Mononuclear cell (primary cell): ENCODE results near the gene ATXN10. TPM values are rescaled to one million over a fixed set of nuclear protein-coding genes. Genes with fewer than 3 reads are reported as not detected.

Experiments
- H3K27me3 ChIP-seq: 2 replicates; pipeline ENCODE4 v1.6.0; 2011; ENCODE audit warnings: low read length, control low read depth; ENCODE audit not compliant: insufficient read depth
- H3K4me1 ChIP-seq: 2 replicates; pipeline ENCODE4 v1.5.1; 2011; ENCODE audit warnings: mild to moderate bottlenecking, low read length, control low read depth; ENCODE audit not compliant: insufficient read depth
- H3K4me3 ChIP-seq: 2 replicates; pipeline ENCODE4 v1.5.1; 2011; ENCODE audit warnings: mild to moderate bottlenecking, low read length, moderate library complexity
- H3K9me3 ChIP-seq: 2 replicates; pipeline ENCODE4 v1.5.1; 2011; ENCODE audit warnings: low read depth, mild to moderate bottlenecking, control low read depth, low read length
- total RNA-seq: library from RNA; depleted of rRNA; stranded (reverse); fragments of >200 nt; gene quantifications from one replicate; pipeline ENCODE4 v1.2.3, GENCODE V29; 2012

ATXN10 gene
- total RNA-seq, 1 donor = 67.5 TPM

GRCh38 chr22:45871721-45872120 lies 200.1 kb downstream of the ATXN10 start:
- peaks cover 26% of the 10 kb centered on the region for H3K27me3 ChIP-seq
- no peaks in the 10 kb centered on the region for H3K4me1 ChIP-seq
- no peak overlapping the region for H3K4me3 ChIP-seq
- H3K9me3 ChIP-seq = no peaks in the 10 kb centered on the region

DNA sequence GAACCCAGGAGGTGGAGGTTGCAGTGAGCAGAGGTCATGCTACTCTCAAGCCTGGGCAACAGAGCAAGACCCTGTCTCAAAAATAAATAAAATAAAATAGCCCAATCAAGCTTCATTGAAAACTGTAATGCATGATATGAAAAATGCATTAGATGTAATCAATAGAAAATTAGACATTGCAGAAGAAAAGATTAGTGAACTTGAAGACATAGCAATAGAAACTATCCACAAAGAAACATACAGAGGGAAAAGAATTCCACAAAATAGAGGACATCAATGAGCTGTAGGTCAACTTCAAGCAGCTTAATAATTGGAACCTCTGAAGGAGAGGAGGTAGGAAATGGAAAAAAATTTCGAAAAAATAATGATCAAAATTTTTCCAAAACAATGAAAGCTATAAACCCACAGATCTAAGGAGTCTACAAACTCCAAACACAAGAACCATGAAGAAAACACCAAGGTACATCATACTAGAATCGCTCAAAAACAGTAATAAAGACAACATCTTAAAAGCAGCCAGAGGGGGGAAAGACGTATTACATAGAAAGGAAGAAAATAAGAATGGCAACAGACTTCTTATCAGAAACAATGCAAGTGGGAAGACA lies 201.1 kb downstream of the ATXN10 start:
- Histone ChIP-seq H3K4me1 (no peaks in the 10 kb centered on the region), H3K9me3 (no peaks in the 10 kb centered on the region), H3K27me3 (peaks cover 26% of the 10 kb centered on the region), H3K4me3 (no peak overlapping the region)

- Histone ChIP-seq H3K4me3 (no peak overlapping the region), H3K9me3 (no peaks in the 10 kb centered on the region), H3K27me3 (peaks cover 22% of the 10 kb centered on the region), H3K4me1 (no peaks in the 10 kb centered on the region)
Measured at GRCh38 chr22:45876136-45877035, 204.8 kb downstream of the ATXN10 start.

GRCh38 chr22:45877036-45877380 lies 205.4 kb downstream of the ATXN10 start:
- no peaks in the 10 kb centered on the region for H3K4me1 ChIP-seq
- H3K4me3 ChIP-seq = no peak overlapping the region
- H3K9me3 ChIP-seq = no peaks in the 10 kb centered on the region
- H3K27me3 ChIP-seq = peaks cover 24% of the 10 kb centered on the region

DNA sequence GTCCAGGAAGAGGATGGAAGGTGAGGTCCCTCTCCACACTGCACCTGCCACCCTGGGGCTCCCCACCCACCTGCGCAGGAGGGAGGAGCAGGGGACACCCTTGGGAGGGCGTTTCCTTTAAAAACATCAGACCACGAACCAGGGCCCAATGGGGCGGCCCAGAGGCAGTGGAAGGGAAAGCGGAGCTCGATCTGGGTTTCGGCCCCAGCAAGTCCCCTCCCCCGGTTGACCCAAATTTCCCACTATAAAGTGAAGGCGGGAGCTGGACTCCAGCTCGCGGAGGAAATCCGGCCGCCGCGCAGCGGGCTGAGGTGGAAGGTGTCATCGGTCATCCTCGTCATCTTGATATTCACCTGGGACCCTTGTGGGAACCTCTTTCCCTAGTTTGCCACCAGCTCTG lies 206.0 kb downstream of the ATXN10 start:
- no peak overlapping the region for H3K4me3 ChIP-seq
- no peaks in the 10 kb centered on the region for H3K9me3 ChIP-seq
- no peaks in the 10 kb centered on the region for H3K4me1 ChIP-seq
- H3K27me3 ChIP-seq = peaks cover 21% of the 10 kb centered on the region

DNA sequence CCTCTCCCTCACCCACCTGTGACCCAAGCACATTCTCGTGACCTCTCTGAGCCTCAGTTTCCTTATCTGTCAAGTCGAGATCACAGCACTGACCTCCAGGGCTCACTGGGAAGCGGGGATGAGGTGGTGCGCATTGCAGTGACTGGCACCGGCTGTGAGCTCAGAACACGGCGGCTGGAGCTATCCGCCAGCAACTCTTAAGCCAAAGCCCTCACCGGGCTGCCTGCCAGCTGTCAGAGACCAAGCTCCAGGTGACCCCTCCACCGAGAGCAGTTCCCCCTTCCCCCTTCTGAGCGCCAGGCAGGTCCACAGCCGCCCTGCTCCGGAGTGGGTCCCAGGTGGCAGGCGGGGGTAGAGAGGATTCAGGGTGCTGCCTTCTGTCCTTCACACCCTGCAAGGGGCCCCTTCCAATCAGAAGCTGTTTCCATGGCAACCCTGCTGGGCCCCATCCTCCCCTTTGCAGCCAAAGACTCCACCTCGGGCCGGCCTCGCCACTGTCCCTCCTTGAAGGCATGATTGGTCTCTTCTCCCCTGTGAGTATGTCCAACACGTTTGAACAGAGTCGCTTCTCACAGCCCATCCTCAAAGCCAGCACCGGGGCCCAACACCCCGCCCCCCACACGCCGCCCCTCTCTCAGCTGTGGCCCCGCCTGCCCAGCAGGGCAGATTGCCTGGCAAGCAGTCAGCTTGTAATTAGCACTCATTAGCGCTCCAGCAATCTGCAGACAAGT lies 206.6 kb downstream of the ATXN10 start:
- Histone ChIP-seq H3K9me3 (no peaks in the 10 kb centered on the region), H3K4me3 (no peak overlapping the region), H3K27me3 (peaks cover 15% of the 10 kb centered on the region), H3K4me1 (no peaks in the 10 kb centered on the region)

GRCh38 chr22:45878901-45879551 lies 207.4 kb downstream of the ATXN10 start:
- H3K4me1 ChIP-seq = no peaks in the 10 kb centered on the region
- peaks cover 14% of the 10 kb centered on the region for H3K27me3 ChIP-seq
- no peaks in the 10 kb centered on the region for H3K9me3 ChIP-seq
- H3K4me3 ChIP-seq = no peak overlapping the region

GRCh38 chr22:45879552-45879949 lies 207.9 kb downstream of the ATXN10 start:
- no peak overlapping the region for H3K4me3 ChIP-seq
- H3K9me3 ChIP-seq = no peaks in the 10 kb centered on the region
- no peaks in the 10 kb centered on the region for H3K4me1 ChIP-seq
- peaks cover 14% of the 10 kb centered on the region for H3K27me3 ChIP-seq

- Histone ChIP-seq H3K27me3 (peaks cover 10% of the 10 kb centered on the region), H3K4me1 (no peaks in the 10 kb centered on the region), H3K4me3 (no peak overlapping the region), H3K9me3 (no peaks in the 10 kb centered on the region)
Measured at GRCh38 chr22:45880091-45880715, 208.6 kb downstream of the ATXN10 start.

- Histone ChIP-seq H3K27me3 (peaks cover 10% of the 10 kb centered on the region), H3K9me3 (no peaks in the 10 kb centered on the region), H3K4me1 (no peaks in the 10 kb centered on the region), H3K4me3 (no peak overlapping the region)
Measured at GRCh38 chr22:45880716-45881523, 209.3 kb downstream of the ATXN10 start.

GRCh38 chr22:45881524-45881875 lies 209.9 kb downstream of the ATXN10 start:
- H3K4me3 ChIP-seq = no peak overlapping the region

GRCh38 chr22:45882881-45883810 lies 211.5 kb downstream of the ATXN10 start:
- no peaks in the 10 kb centered on the region for H3K9me3 ChIP-seq
- no peaks in the 10 kb centered on the region for H3K4me1 ChIP-seq
- peaks cover 8% of the 10 kb centered on the region for H3K27me3 ChIP-seq
- H3K4me3 ChIP-seq = no peak overlapping the region

More at GRCh38 chr22:45881524-45881875, 209.9 kb downstream of the ATXN10 start:
- H3K4me1 ChIP-seq = no peaks in the 10 kb centered on the region
- H3K27me3 ChIP-seq = peaks cover 10% of the 10 kb centered on the region
- no peaks in the 10 kb centered on the region for H3K9me3 ChIP-seq

- H3K4me3 ChIP-seq = no peak overlapping the region
- no peaks in the 10 kb centered on the region for H3K4me1 ChIP-seq
- no peaks in the 10 kb centered on the region for H3K9me3 ChIP-seq
- peaks cover 7% of the 10 kb centered on the region for H3K27me3 ChIP-seq
Measured at GRCh38 chr22:45883811-45884170, 212.2 kb downstream of the ATXN10 start.
